HepG2 (cell line): ENCODE results near the gene MOB3C. TPM values are rescaled to one million over a fixed set of nuclear protein-coding genes. Genes with fewer than 3 reads are reported as not detected.

ENCODE experiments used
- BORCS8-MEF2B ChIP-seq: sonication (generic); formaldehyde crosslinking; IDR thresholded peaks from 2 replicates; pipeline ENCODE4 v1.8.0; 2022; ENCODE audit warnings: mild to moderate bottlenecking, missing genetic modification reagents
- CEBPZ ChIP-seq: IDR thresholded peaks from 2 replicates; pipeline ENCODE4 v1.6.1; 2012; ENCODE audit warnings: low read length, improper control_type of control experiment
- EHMT2 ChIP-seq: fragments of 200-600 bp; sonication (generic); IDR thresholded peaks from 2 replicates; pipeline ENCODE4 v1.7.0; 2017; ENCODE audit warnings: antibody characterized with exemption, low read depth, low read length, borderline replicate concordance
- GPBP1L1 ChIP-seq: sonication (generic); formaldehyde crosslinking; IDR thresholded peaks from 2 replicates; pipeline ENCODE4 v1.5.0; 2020; ENCODE audit warnings: mild to moderate bottlenecking, missing genetic modification reagents
- MLLT10 ChIP-seq: sonication (generic); formaldehyde crosslinking; IDR thresholded peaks from 2 replicates; pipeline ENCODE4 v1.4.0; 2020; ENCODE audit warnings: missing genetic modification reagents
- MTA3 ChIP-seq: sonication (generic); formaldehyde crosslinking; IDR thresholded peaks from 2 replicates; pipeline ENCODE4 v1.4.0; 2020; ENCODE audit warnings: missing genetic modification reagents
- MXI1 ChIP-seq: IDR thresholded peaks from 3 replicates; pipeline ENCODE4 v1.6.1; 2012; ENCODE audit warnings: low read depth, low read length, inconsistent platforms, borderline replicate concordance
- NFYB ChIP-seq: sonication (generic); formaldehyde crosslinking; IDR thresholded peaks from 2 replicates; pipeline ENCODE4 v1.4.0; 2020; ENCODE audit warnings: missing genetic modification reagents
- SMARCC2 ChIP-seq: fragments of 450-650 bp; IDR thresholded peaks from 2 replicates; pipeline ENCODE4 v1.6.1; 2017; ENCODE audit warnings: antibody characterized with exemption, mild to moderate bottlenecking
- SRSF4 ChIP-seq: fragments of 200-400 bp; formaldehyde crosslinking; IDR thresholded peaks from one replicate; pipeline ENCODE4 v1.6.1; 2018; ENCODE audit warnings: mild to moderate bottlenecking, low read depth, low read length, moderate library complexity; ENCODE audit not compliant: poor library complexity, severe bottlenecking
- ZBTB4 ChIP-seq: sonication (generic); formaldehyde crosslinking; IDR thresholded peaks from 2 replicates; pipeline ENCODE4 v1.4.0; 2020; ENCODE audit warnings: missing genetic modification reagents, mild to moderate bottlenecking, borderline replicate concordance
- ZBTB7A ChIP-seq: sonication (generic); formaldehyde crosslinking; IDR thresholded peaks from 2 replicates; pipeline ENCODE4 v1.8.0; 2022; ENCODE audit warnings: mild to moderate bottlenecking, missing genetic modification reagents
- ZNF124 ChIP-seq: sonication (generic); formaldehyde crosslinking; IDR thresholded peaks from 2 replicates; pipeline ENCODE4 v1.4.0; 2020; ENCODE audit warnings: missing genetic modification reagents
- ZNF230 ChIP-seq: sonication (generic); formaldehyde crosslinking; IDR thresholded peaks from 2 replicates; pipeline ENCODE4 v1.4.0; 2020; ENCODE audit warnings: mild to moderate bottlenecking, missing genetic modification reagents
- ZNF30 ChIP-seq: sonication (generic); formaldehyde crosslinking; IDR thresholded peaks from 2 replicates; pipeline ENCODE4 v1.5.0; 2020; ENCODE audit warnings: mild to moderate bottlenecking, missing genetic modification reagents
- ZNF431 ChIP-seq: sonication (generic); formaldehyde crosslinking; IDR thresholded peaks from 2 replicates; pipeline ENCODE4 v1.9.0; 2022; ENCODE audit warnings: missing genetic modification reagents, low read depth, mild to moderate bottlenecking, borderline replicate concordance
- ZNF501 ChIP-seq: sonication (generic); formaldehyde crosslinking; IDR thresholded peaks from 2 replicates; pipeline ENCODE4 v1.5.1; 2020; ENCODE audit warnings: mild to moderate bottlenecking, moderate library complexity, missing genetic modification reagents
- ZNF589 ChIP-seq: sonication (generic); formaldehyde crosslinking; conservative IDR thresholded peaks from 2 replicates; pipeline ENCODE4 v1.8.0; 2022; ENCODE audit warnings: mild to moderate bottlenecking, moderate library complexity, missing genetic modification reagents
- ZNF83 ChIP-seq: sonication (generic); formaldehyde crosslinking; IDR thresholded peaks from 2 replicates; pipeline ENCODE4 v1.4.0; 2020; ENCODE audit warnings: missing genetic modification reagents, mild to moderate bottlenecking, borderline replicate concordance
- polyA plus RNA-seq, 8 experiments: library from polyadenylated mRNA; depleted of rRNA in 3 of 8; stranded (reverse) in 7 of 8; unstranded in 1 of 8; fragments of >200 nt; fragmentation: Illumina TruSeq in 4 of 8; extraction: Trizol in 4 of 8; gene quantifications; 2 replicates each; pipeline versions ENCODE4 v1.2.1 to v1.2.3, GENCODE V29; 2011 to 2016; ENCODE audit warnings: low read depth in 4 of 8, missing spikeins in 1 of 8, mixed read lengths in 1 of 8; ENCODE audit not compliant: insufficient read depth in 1 of 8
- total RNA-seq, 5 experiments: library from RNA; depleted of rRNA; stranded (reverse); fragments of >200 nt; fragmentation: Illumina TruSeq; extraction: Trizol; gene quantifications; 2 replicates each; pipeline ENCODE4 v1.2.3, GENCODE V29; 2016; ENCODE audit warnings: low read depth in 1 of 5
- TF ChIP-seq, protein P1 (sequence below): sonication (generic); formaldehyde crosslinking; IDR thresholded peaks from 2 replicates; pipeline ENCODE4 v1.8.0; 2022; ENCODE audit warnings: mild to moderate bottlenecking, missing genetic modification reagents, moderate library complexity

The MOB3C gene
- total and polyA plus RNA-seq, 2 of the 13 experiments (the other 11 are each of a cell fraction or from before 2014, with no cell fraction given) = 3.5 to 4.1 TPM

GRCh38 chr1:46603858-46604549, 12.6 kb downstream of the MOB3C start, which contains the start of gene MKNK1 (continued):
- TF ChIP-seq, protein P1, sequence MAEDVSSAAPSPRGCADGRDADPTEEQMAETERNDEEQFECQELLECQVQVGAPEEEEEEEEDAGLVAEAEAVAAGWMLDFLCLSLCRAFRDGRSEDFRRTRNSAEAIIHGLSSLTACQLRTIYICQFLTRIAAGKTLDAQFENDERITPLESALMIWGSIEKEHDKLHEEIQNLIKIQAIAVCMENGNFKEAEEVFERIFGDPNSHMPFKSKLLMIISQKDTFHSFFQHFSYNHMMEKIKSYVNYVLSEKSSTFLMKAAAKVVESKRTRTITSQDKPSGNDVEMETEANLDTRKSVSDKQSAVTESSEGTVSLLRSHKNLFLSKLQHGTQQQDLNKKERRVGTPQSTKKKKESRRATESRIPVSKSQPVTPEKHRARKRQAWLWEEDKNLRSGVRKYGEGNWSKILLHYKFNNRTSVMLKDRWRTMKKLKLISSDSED = no peak
- TF ChIP-seq ZNF83 (CRISPR knock-in tag) = no peak
- TF ChIP-seq ZNF501 (CRISPR knock-in tag) = peak; percentile 88; the same call in 1 of the 2 replicates
- TF ChIP-seq MTA3 (CRISPR knock-in tag) = no peak
- no peak for TF ChIP-seq GPBP1L1 (CRISPR knock-in tag)
- peak; percentile 63 for TF ChIP-seq ZNF124 (CRISPR knock-in tag)
- TF ChIP-seq ZBTB4 = no peak
- TF ChIP-seq MLLT10 (CRISPR knock-in tag) = no peak
- no peak for TF ChIP-seq CEBPZ
- TF ChIP-seq BORCS8-MEF2B (CRISPR knock-in tag) = peak; percentile 77; the same call in 1 of the 2 replicates
- no peak for TF ChIP-seq NFYB
- TF ChIP-seq ZNF431 (CRISPR knock-in tag) = 0 out of 2 replicates have a peak, but pooled peaks have one; percentile 15
- no peak for TF ChIP-seq ZNF589 (CRISPR knock-in tag)
- TF ChIP-seq EHMT2 = no peak
- TF ChIP-seq ZNF30 (CRISPR knock-in tag) = no peak
- TF ChIP-seq MXI1 = peak; percentile 67; the same call in 1 of the 3 replicates
- TF ChIP-seq SMARCC2 = no peak
- TF ChIP-seq ZBTB7A (CRISPR knock-in tag) = no peak
- TF ChIP-seq SRSF4 = no peak
- TF ChIP-seq ZNF230 (CRISPR knock-in tag) = no peak
